GM23338 (cell line): ENCODE results near the gene CCDC92B. TPM values are rescaled to one million over a fixed set of nuclear protein-coding genes. Genes with fewer than 3 reads are reported as not detected.

Experiments
- CREB1 ChIP-seq: fragments of 250-450 bp; sonication (Bioruptor Pico); IDR thresholded peaks from 2 replicates; pipeline ENCODE4 v1.5.0; 2020; ENCODE audit warnings: low read depth, mild to moderate bottlenecking, moderate library complexity
- EZH2 ChIP-seq: fragments of 200-600 bp; sonication (generic); IDR thresholded peaks from one replicate; pipeline ENCODE4 v1.8.0; 2017; ENCODE audit warnings: antibody characterized with exemption, mild to moderate bottlenecking, low read depth; ENCODE audit not compliant: unreplicated experiment
- EZH2phosphoT487 ChIP-seq: fragments of 200-600 bp; sonication (generic); IDR thresholded peaks from one replicate; pipeline ENCODE4 v1.8.1; 2018; ENCODE audit warnings: antibody characterized with exemption; ENCODE audit not compliant: unreplicated experiment
- JUNB ChIP-seq: IDR thresholded peaks from one replicate; pipeline ENCODE4 v1.6.1; 2016; ENCODE audit warnings: antibody characterized with exemption; ENCODE audit not compliant: unreplicated experiment
- NANOG ChIP-seq: IDR thresholded peaks from 2 replicates; pipeline ENCODE4 v1.6.1; 2016; ENCODE audit warnings: antibody characterized with exemption, borderline replicate concordance
- POLR2AphosphoS5 ChIP-seq: IDR thresholded peaks from 2 replicates; pipeline ENCODE4 v1.6.1; 2016; ENCODE audit warnings: antibody characterized with exemption, low read depth
- STAT1 ChIP-seq: IDR thresholded peaks from one replicate; pipeline ENCODE4 v1.6.1; 2016; ENCODE audit warnings: antibody characterized with exemption; ENCODE audit not compliant: unreplicated experiment
- ZNF114 ChIP-seq: fragments of 250-450 bp; sonication (Bioruptor Pico); IDR thresholded peaks from 2 replicates; pipeline ENCODE4 v1.5.0; 2020; ENCODE audit warnings: mild to moderate bottlenecking, moderate library complexity
- ZNF331 ChIP-seq: fragments of 250-450 bp; sonication (Bioruptor Pico); IDR thresholded peaks from 2 replicates; pipeline ENCODE4 v1.5.0; 2020; ENCODE audit warnings: low read depth, mild to moderate bottlenecking, moderate library complexity
- ZNF462 ChIP-seq: fragments of 250-450 bp; sonication (Bioruptor Pico); IDR thresholded peaks from 2 replicates; pipeline ENCODE4 v1.5.0; 2020; ENCODE audit warnings: mild to moderate bottlenecking, moderate library complexity
- polyA plus RNA-seq: library from polyadenylated mRNA; unstranded; fragments of >200 nt; fragmentation: Nextera tagmentation; extraction: Ambion mirVana; gene quantifications from 2 replicates; pipeline ENCODE4 v1.2.1, GENCODE V29; 2016
- total RNA-seq: library from RNA; depleted of rRNA; stranded (reverse); fragments of >200 nt; shearing (Covaris generic); gene quantifications from 2 replicates; pipeline ENCODE4 v1.2.3, GENCODE V29; 2014
- TF ChIP-seq, protein P1 (sequence below): IDR thresholded peaks from one replicate; pipeline ENCODE4 v1.6.1; 2018; ENCODE audit warnings: antibody characterized with exemption; ENCODE audit not compliant: unreplicated experiment
- TF ChIP-seq, protein P2 (sequence below), 2 experiments: fragments of 200-600 bp in 1 of 2; sonication (generic) in 1 of 2; conservative IDR thresholded peaks; 2 replicates each; pipeline versions ENCODE4 v1.5.1 to v1.6.1; 2016 to 2017; ENCODE audit warnings: antibody characterized with exemption in 2 of 2, low read depth in 2 of 2, mild to moderate bottlenecking in 2 of 2, moderate library complexity in 1 of 2

Gene CCDC92B
- total and polyA plus RNA-seq, 2 experiments from 2014 or later = 5.7 to 9.1 TPM

DNA sequence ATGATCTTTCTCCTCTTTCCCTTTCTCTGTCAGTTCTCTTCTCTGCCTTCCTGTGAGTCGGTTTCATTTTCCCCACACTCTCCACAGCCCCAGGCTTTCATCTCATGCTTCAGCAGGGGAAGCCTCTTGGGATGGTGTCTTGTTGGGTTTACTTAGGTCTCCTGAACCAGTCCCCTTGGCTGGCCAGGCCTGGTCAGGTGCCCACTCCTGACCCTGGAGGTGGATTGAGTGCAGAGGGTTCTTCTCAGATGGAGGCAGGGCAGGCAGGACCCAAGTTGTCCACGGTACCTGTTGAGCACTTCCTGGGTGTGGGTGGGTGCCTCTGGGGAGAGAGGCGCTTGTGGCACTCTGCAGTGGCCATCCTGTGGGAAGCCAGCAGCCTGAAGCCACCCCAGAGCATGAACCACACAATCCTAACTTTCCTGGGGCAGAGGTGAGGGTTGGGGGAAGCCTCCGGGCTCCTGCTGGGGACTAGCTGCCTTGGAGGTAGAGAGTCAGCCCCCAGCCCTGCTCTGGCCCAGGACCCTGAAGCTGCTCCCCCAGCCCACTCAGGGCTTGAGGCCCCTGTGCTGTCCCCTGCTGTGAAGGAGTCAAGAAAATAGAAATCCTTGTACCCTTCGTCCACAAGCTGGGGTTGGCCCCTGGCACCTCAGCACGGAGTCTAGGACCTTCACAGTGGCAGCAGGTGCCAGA is 44.8 kb upstream of the CCDC92B start (continued):
- TF ChIP-seq ZNF462 (CRISPR knock-in tag) (no peak), POLR2AphosphoS5 (no peak), ZNF331 (no peak), ZNF114 (CRISPR knock-in tag) (no peak), CREB1 (CRISPR knock-in tag) (no peak), NANOG (no peak), EZH2 (no peak), EZH2phosphoT487 (no peak), JUNB (no peak), STAT1 (no peak)
- TF ChIP-seq, protein P1, sequence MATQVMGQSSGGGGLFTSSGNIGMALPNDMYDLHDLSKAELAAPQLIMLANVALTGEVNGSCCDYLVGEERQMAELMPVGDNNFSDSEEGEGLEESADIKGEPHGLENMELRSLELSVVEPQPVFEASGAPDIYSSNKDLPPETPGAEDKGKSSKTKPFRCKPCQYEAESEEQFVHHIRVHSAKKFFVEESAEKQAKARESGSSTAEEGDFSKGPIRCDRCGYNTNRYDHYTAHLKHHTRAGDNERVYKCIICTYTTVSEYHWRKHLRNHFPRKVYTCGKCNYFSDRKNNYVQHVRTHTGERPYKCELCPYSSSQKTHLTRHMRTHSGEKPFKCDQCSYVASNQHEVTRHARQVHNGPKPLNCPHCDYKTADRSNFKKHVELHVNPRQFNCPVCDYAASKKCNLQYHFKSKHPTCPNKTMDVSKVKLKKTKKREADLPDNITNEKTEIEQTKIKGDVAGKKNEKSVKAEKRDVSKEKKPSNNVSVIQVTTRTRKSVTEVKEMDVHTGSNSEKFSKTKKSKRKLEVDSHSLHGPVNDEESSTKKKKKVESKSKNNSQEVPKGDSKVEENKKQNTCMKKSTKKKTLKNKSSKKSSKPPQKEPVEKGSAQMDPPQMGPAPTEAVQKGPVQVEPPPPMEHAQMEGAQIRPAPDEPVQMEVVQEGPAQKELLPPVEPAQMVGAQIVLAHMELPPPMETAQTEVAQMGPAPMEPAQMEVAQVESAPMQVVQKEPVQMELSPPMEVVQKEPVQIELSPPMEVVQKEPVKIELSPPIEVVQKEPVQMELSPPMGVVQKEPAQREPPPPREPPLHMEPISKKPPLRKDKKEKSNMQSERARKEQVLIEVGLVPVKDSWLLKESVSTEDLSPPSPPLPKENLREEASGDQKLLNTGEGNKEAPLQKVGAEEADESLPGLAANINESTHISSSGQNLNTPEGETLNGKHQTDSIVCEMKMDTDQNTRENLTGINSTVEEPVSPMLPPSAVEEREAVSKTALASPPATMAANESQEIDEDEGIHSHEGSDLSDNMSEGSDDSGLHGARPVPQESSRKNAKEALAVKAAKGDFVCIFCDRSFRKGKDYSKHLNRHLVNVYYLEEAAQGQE = no peak
- TF ChIP-seq, protein P2, sequence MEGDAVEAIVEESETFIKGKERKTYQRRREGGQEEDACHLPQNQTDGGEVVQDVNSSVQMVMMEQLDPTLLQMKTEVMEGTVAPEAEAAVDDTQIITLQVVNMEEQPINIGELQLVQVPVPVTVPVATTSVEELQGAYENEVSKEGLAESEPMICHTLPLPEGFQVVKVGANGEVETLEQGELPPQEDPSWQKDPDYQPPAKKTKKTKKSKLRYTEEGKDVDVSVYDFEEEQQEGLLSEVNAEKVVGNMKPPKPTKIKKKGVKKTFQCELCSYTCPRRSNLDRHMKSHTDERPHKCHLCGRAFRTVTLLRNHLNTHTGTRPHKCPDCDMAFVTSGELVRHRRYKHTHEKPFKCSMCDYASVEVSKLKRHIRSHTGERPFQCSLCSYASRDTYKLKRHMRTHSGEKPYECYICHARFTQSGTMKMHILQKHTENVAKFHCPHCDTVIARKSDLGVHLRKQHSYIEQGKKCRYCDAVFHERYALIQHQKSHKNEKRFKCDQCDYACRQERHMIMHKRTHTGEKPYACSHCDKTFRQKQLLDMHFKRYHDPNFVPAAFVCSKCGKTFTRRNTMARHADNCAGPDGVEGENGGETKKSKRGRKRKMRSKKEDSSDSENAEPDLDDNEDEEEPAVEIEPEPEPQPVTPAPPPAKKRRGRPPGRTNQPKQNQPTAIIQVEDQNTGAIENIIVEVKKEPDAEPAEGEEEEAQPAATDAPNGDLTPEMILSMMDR (conservative IDR thresholded peaks at IDR 0.05; ENCODE audit: low read depth in 2 of 2) = no peak
